MCF 10A (cell line): ENCODE measurements around the gene UBE3C. TPM values are rescaled to one million over a fixed set of nuclear protein-coding genes. Genes with fewer than 3 reads are reported as not detected.

ENCODE experiments used
- BruUV-seq: library from RNA; stranded (reverse); fragments of 400-500 nt; replicated peaks from 2 replicates; lab custom pipeline; 2021; lab: Mats Ljungman, UMichigan
- CTCF ChIA-PET: fragments of 300-600 bp; sonication (Branson Sonifier 250); formaldehyde crosslinking; extraction: SDS; loops from one replicate; lab custom pipeline; 2021; ENCODE audit warnings: antibody characterized with exemption, inconsistent platforms; lab: Yijun Ruan, JAX
- POLR2A ChIA-PET: fragments of 300-600, 350-650 bp; sonication (Branson Sonifier 250); formaldehyde crosslinking; extraction: SDS; loops from one replicate; lab custom pipeline; 2020; ENCODE audit warnings: antibody characterized with exemption, inconsistent platforms; lab: Yijun Ruan, JAX
- DNase-seq: peaks from one replicate; pipeline ENCODE4 v3.0.0-alpha.2; 2018; ENCODE audit not compliant: unreplicated experiment
- H3K27ac Mint-ChIP-seq: one replicate; pipeline ENCODE4 v1.8.0; 2022; ENCODE audit warnings: mild to moderate bottlenecking, low read depth, mixed read lengths; ENCODE audit not compliant: unreplicated experiment
- H3K27me3 Mint-ChIP-seq: one replicate; pipeline ENCODE4 v1.8.0; 2022; ENCODE audit warnings: mixed read lengths; ENCODE audit not compliant: insufficient read depth, unreplicated experiment
- H3K36me3 Mint-ChIP-seq: one replicate; pipeline ENCODE4 v1.8.0; 2022; ENCODE audit warnings: mild to moderate bottlenecking, moderate library complexity, mixed read lengths; ENCODE audit not compliant: insufficient read depth, unreplicated experiment
- H3K4me1 Mint-ChIP-seq: one replicate; pipeline ENCODE4 v1.8.0; 2022; ENCODE audit warnings: mixed read lengths; ENCODE audit not compliant: insufficient read depth, unreplicated experiment
- H3K4me3 Mint-ChIP-seq: one replicate; pipeline ENCODE4 v1.8.0; 2022; ENCODE audit warnings: mild to moderate bottlenecking, moderate library complexity, mixed read lengths; ENCODE audit not compliant: unreplicated experiment
- H3K9me3 Mint-ChIP-seq: one replicate; pipeline ENCODE4 v1.8.0; 2022; ENCODE audit warnings: mixed read lengths; ENCODE audit not compliant: unreplicated experiment
- CTCF ChIP-seq: fragments of 200-600 bp; IDR thresholded peaks from one replicate; pipeline ENCODE4 v1.8.0; 2022; ENCODE audit warnings: antibody characterized with exemption, mild to moderate bottlenecking; ENCODE audit not compliant: unreplicated experiment
- intact Hi-C: fragments of 100-400 bp; cut with micrococcal nuclease; formaldehyde crosslinking; loops from 2 replicates; pipeline ENCODE4 v1.14.1; 2022
- total RNA-seq: library from RNA; stranded (reverse); gene quantifications from 2 replicates; pipeline ENCODE4 v1.2.3, GENCODE V29; 2022

Gene UBE3C
- total RNA-seq, 1 experiment from 2014 or later: 72.8 TPM

DNA sequence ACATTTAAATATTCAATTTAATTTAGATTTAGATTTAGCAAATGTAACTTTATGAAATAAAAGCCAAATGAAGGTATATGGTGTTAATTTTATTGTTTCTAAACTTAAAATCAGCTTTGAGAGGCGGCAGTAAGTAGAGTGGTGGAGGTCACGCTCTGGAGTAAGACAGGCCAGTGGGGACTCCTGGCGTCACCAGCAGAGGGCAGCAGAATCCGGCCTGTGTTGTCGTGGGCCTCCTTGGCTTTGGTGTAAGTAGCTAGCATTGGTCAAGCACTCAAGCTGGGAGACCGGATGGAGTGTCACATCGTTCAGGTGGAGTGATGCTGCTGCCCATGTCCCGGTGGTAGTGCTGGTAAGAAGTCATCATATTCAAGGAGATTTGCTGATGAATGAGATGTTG lies 99.4 kb downstream of the UBE3C start:
- peak; percentile 50 for DNase-seq
- Mint-ChIP-seq H3K4me1 (peaks cover 18% of the 10 kb centered on the region), H3K9me3 (no peaks in the 10 kb centered on the region), H3K27ac (no peak overlapping the region), H3K27me3 (no peaks in the 10 kb centered on the region), H3K36me3 (peaks cover 79% of the 10 kb centered on the region), H3K4me3 (no peak overlapping the region)
- peak; percentile 65 for TF ChIP-seq CTCF
- intact Hi-C loops: loop anchor here (2.0 kb wide), 1 partner anchor 103 kb away; no protein-coding TSS in a partner anchor
- POLR2A ChIA-PET: interaction anchor here (0.7 kb wide), 1 partner anchor 20 kb away, joined by 3 read pairs; no protein-coding TSS in a partner anchor
- no TSS peak for BruUV-seq
- CTCF ChIA-PET: interaction anchor here (0.6 to 3.8 kb wide), 18 partner anchors 8 to 842 kb away, joined by 3 to 37 read pairs (median 4); no protein-coding TSS in a partner anchor

GRCh38 chr7:157239571-157240270 lies 101.0 kb downstream of the UBE3C start:
- no TSS peak for BruUV-seq
- intact Hi-C loops: loop anchor here (2.0 kb wide), 1 partner anchor 101 kb away; no protein-coding TSS in a partner anchor
- H3K27ac Mint-ChIP-seq: no peak overlapping the region

GRCh38 chr7:157241631-157242030 lies 102.9 kb downstream of the UBE3C start:
- TF ChIP-seq CTCF: no peak
- Mint-ChIP-seq H3K4me3 (no peak overlapping the region), H3K27me3 (no peaks in the 10 kb centered on the region), H3K36me3 (peaks cover 66% of the 10 kb centered on the region), H3K4me1 (no peaks in the 10 kb centered on the region), H3K9me3 (no peaks in the 10 kb centered on the region), H3K27ac (no peak overlapping the region)
- DNase-seq: no peak
- CTCF ChIA-PET: interaction anchor here (1.2 to 3.2 kb wide), 3 partner anchors 9 to 98 kb away, joined by 3 to 31 read pairs (median 5); no protein-coding TSS in a partner anchor
- POLR2A ChIA-PET: no interaction called here
- intact Hi-C loops: no loop called here
- BruUV-seq: no TSS peak

More at GRCh38 chr7:157239571-157240270, 101.0 kb downstream of the UBE3C start:
- no peak for TF ChIP-seq CTCF
- POLR2A ChIA-PET: interaction anchor here (0.6 kb wide), 1 partner anchor 1165 kb away, joined by 3 read pairs; no protein-coding TSS in a partner anchor
- Mint-ChIP-seq H3K36me3 (peaks cover 68% of the 10 kb centered on the region), H3K27me3 (no peaks in the 10 kb centered on the region), H3K9me3 (no peaks in the 10 kb centered on the region), H3K4me1 (peaks cover 6% of the 10 kb centered on the region), H3K4me3 (no peak overlapping the region)
- no peak for DNase-seq
- CTCF ChIA-PET: interaction anchor here (0.6 to 3.2 kb wide), 10 partner anchors 10 to 1354 kb away, joined by 3 to 31 read pairs (median 3); no protein-coding TSS in a partner anchor
